Subcutaneous abdominal adipose tissue (tissue), 5 donors: ENCODE data around the gene HGS.
A peak's percentile ranks its signal among the peaks of the same experiment; 100 is the strongest.

Experiments
- H3K27ac ChIP-seq: one replicate; pipeline ENCODE4 v1.7.0; 2013; ENCODE audit warnings: low read depth, mild to moderate bottlenecking, inconsistent platforms, low read length, moderate library complexity
- H3K27me3 ChIP-seq, 5 donors: one replicate each; pipeline ENCODE4 v1.7.0; 2013; ENCODE audit warnings: low read length in 5 of 5, inconsistent platforms in 1 of 5; ENCODE audit not compliant: control insufficient read depth in 5 of 5, insufficient read depth in 4 of 5
- H3K36me3 ChIP-seq, 5 donors: one replicate each; pipeline ENCODE4 v1.7.0; 2013; ENCODE audit warnings: low read length in 5 of 5; ENCODE audit not compliant: control insufficient read depth in 5 of 5, insufficient read depth in 5 of 5
- H3K4me1 ChIP-seq, 5 donors: one replicate each; pipeline ENCODE4 v1.7.0; 2013; ENCODE audit warnings: low read length in 5 of 5, mild to moderate bottlenecking in 3 of 5, moderate library complexity in 1 of 5; ENCODE audit not compliant: control insufficient read depth in 5 of 5, insufficient read depth in 5 of 5
- H3K4me3 ChIP-seq, 5 donors: one replicate each; pipeline ENCODE4 v1.7.0; 2013; ENCODE audit warnings: low read length in 5 of 5, low read depth in 1 of 5
- H3K9ac ChIP-seq, 5 donors: one replicate each; pipeline ENCODE4 v1.7.0; 2013; ENCODE audit warnings: low read length in 5 of 5, mild to moderate bottlenecking in 4 of 5, moderate library complexity in 3 of 5
- H3K9me3 ChIP-seq, 5 donors: one replicate each; pipeline ENCODE4 v1.7.0; 2013; ENCODE audit warnings: low read length in 5 of 5; ENCODE audit not compliant: control insufficient read depth in 5 of 5
- donor health status: healthy.
- donor health status: healthy.
- donor health status: healthy.
- donor health status: healthy.
- donor health status: healthy.

The HGS gene

GRCh38 chr17:81655378-81656117 is 28.3 kb upstream of the HGS start:
- Histone ChIP-seq H3K4me3 (no peak overlapping the region), H3K27me3 (peaks cover 0 to 14% (median 3%) of the 10 kb centered on the region in 5 donors), H3K4me1 (peaks cover 0 to 37% (median 29%) of the 10 kb centered on the region in 5 donors), H3K9me3 (no peaks in the 10 kb centered on the region), H3K27ac (no peak overlapping the region), H3K9ac (peak overlapping the region in 1 of 5 donors; percentile 13), H3K36me3 (no peaks in the 10 kb centered on the region)

- Histone ChIP-seq H3K4me3 (no peak within 1 kb of the TSS), H3K4me1 (peaks cover 0 to 37% (median 29%) of the 10 kb centered on the region in 5 donors), H3K36me3 (no peaks in the 10 kb centered on the region), H3K27ac (no peak within 1 kb of the TSS), H3K9me3 (no peaks in the 10 kb centered on the region), H3K9ac (peak within 1 kb of the TSS in 1 of 5 donors; percentile 13), H3K27me3 (peaks cover 0 to 7% (median under 1%) of the 10 kb centered on the region in 5 donors)
These were observed 27.6 kb upstream of the HGS start, which contains the start of gene PDE6G for GRCh38 chr17:81656118-81656743. PDE6G (minus strand) TSS chr17:81656542; CDS start chr17:81653305, 3,237 bp downstream.

- no peak overlapping the region for H3K4me3 ChIP-seq
- H3K9me3 ChIP-seq: no peaks in the 10 kb centered on the region
- H3K4me1 ChIP-seq: peaks cover 0 to 37% (median 29%) of the 10 kb centered on the region in 5 donors
- no peak overlapping the region for H3K27ac ChIP-seq
- H3K27me3 ChIP-seq: peaks cover 0 to 1% (median 0%) of the 10 kb centered on the region in 5 donors
- H3K36me3 ChIP-seq: no peaks in the 10 kb centered on the region
- no peak overlapping the region for H3K9ac ChIP-seq
These were observed 27.0 kb upstream of the HGS start for GRCh38 chr17:81656835-81657234.

- Histone ChIP-seq H3K4me1 (peaks cover 0 to 39% (median 28%) of the 10 kb centered on the region in 5 donors), H3K27me3 (no peaks in the 10 kb centered on the region), H3K9ac (no peak overlapping the region), H3K4me3 (no peak overlapping the region), H3K9me3 (no peaks in the 10 kb centered on the region), H3K27ac (no peak overlapping the region), H3K36me3 (no peaks in the 10 kb centered on the region)
These were observed 24.8 kb upstream of the HGS start for GRCh38 chr17:81659038-81659437.

- H3K36me3 ChIP-seq: peaks cover 0 to 7% (median 3%) of the 10 kb centered on the region in 5 donors
- H3K4me3 ChIP-seq: no peak overlapping the region
- H3K27ac ChIP-seq: no peak overlapping the region
- H3K9ac ChIP-seq: no peak overlapping the region
- no peaks in the 10 kb centered on the region for H3K9me3 ChIP-seq
- no peaks in the 10 kb centered on the region for H3K27me3 ChIP-seq
- peaks cover 0 to 42% (median 36%) of the 10 kb centered on the region in 5 donors for H3K4me1 ChIP-seq
These were observed 23.4 kb upstream of the HGS start for GRCh38 chr17:81660441-81660840.

- no peaks in the 10 kb centered on the region for H3K9me3 ChIP-seq
- no peak overlapping the region for H3K27ac ChIP-seq
These were observed 21.8 kb upstream of the HGS start for GRCh38 chr17:81662002-81662401.

GRCh38 chr17:81664051-81664470 is 19.8 kb upstream of the HGS start:
- Histone ChIP-seq H3K4me1 (peaks cover 3 to 44% (median 42%) of the 10 kb centered on the region in 5 donors), H3K27ac (peak overlapping the region; percentile 46), H3K36me3 (peaks cover 0 to 10% (median 4%) of the 10 kb centered on the region in 5 donors), H3K9ac (peak overlapping the region in 1 of 5 donors; percentile 30), H3K9me3 (no peaks in the 10 kb centered on the region), H3K4me3 (no peak overlapping the region), H3K27me3 (no peaks in the 10 kb centered on the region)

More at GRCh38 chr17:81662002-81662401, 21.8 kb upstream of the HGS start:
- Histone ChIP-seq H3K36me3 (peaks cover 0 to 7% (median 3%) of the 10 kb centered on the region in 5 donors), H3K27me3 (no peaks in the 10 kb centered on the region), H3K4me1 (peaks cover 3 to 42% (median 33%) of the 10 kb centered on the region in 5 donors), H3K9ac (no peak overlapping the region), H3K4me3 (no peak overlapping the region)

- H3K9ac ChIP-seq: peak overlapping the region; percentile 63 to 97 (median 91)
These were observed 18.4 kb upstream of the HGS start for GRCh38 chr17:81665205-81666091.

GRCh38 chr17:81666092-81666341 is 17.8 kb upstream of the HGS start:
- H3K4me3 ChIP-seq: peak overlapping the region; percentile 76 to 90 (median 86)
- no peaks in the 10 kb centered on the region for H3K27me3 ChIP-seq
- peak overlapping the region; percentile 81 for H3K27ac ChIP-seq
- peaks cover 0 to 29% (median 15%) of the 10 kb centered on the region in 5 donors for H3K36me3 ChIP-seq
- H3K9ac ChIP-seq: peak overlapping the region; percentile 63 to 97 (median 91)
- peaks cover 3 to 39% (median 33%) of the 10 kb centered on the region in 5 donors for H3K4me1 ChIP-seq
- H3K9me3 ChIP-seq: no peaks in the 10 kb centered on the region

More at GRCh38 chr17:81665205-81666091, 18.4 kb upstream of the HGS start:
- Histone ChIP-seq H3K27me3 (no peaks in the 10 kb centered on the region), H3K4me1 (peaks cover 3 to 39% (median 33%) of the 10 kb centered on the region in 5 donors), H3K36me3 (peaks cover 0 to 23% (median 13%) of the 10 kb centered on the region in 5 donors), H3K4me3 (peak overlapping the region; percentile 76 to 90 (median 86)), H3K9me3 (no peaks in the 10 kb centered on the region), H3K27ac (peak overlapping the region; percentile 81)
